SU-DHL-6 (cell line): ENCODE results near the gene ARRDC1.

Source experiments
- H2AFZ ChIP-seq: fragments of 200-600 bp; sonication (generic); 2 replicates; pipeline ENCODE4 v1.6.1; 2014; ENCODE audit warnings: low read depth, mild to moderate bottlenecking, moderate library complexity, mixed read lengths, antibody characterized with exemption, low read length; ENCODE audit not compliant: severe bottlenecking
- H3F3A ChIP-seq: fragments of 200-600 bp; shearing (Covaris generic); 2 replicates; pipeline ENCODE4 v1.6.0; 2016; ENCODE audit warnings: antibody characterized with exemption, mild to moderate bottlenecking; ENCODE audit not compliant: insufficient read depth
- H3K27ac ChIP-seq: fragments of 200-600 bp; sonication (generic); 2 replicates; pipeline ENCODE4 v1.5.1; 2016; ENCODE audit warnings: low read depth, mild to moderate bottlenecking, low read length, moderate library complexity, mixed read lengths
- H3K27me3 ChIP-seq: fragments of 200-600 bp; sonication (generic), shearing (Covaris generic); 2 replicates; pipeline ENCODE4 v1.6.0; 2014; ENCODE audit warnings: mild to moderate bottlenecking, low read length
- H3K36me3 ChIP-seq: fragments of 200-600 bp; sonication (generic); 2 replicates; pipeline ENCODE4 v1.6.1; 2014; ENCODE audit warnings: mild to moderate bottlenecking, low read length, mixed read lengths
- H3K4me2 ChIP-seq: fragments of 300-600, 200-600 bp; shearing (Covaris generic), sonication (generic); 2 replicates; pipeline ENCODE4 v1.6.0; 2014; ENCODE audit warnings: low read length, low read depth, mild to moderate bottlenecking; ENCODE audit not compliant: poor library complexity, severe bottlenecking
- H3K4me3 ChIP-seq: fragments of 200-600 bp; sonication (generic); 2 replicates; pipeline ENCODE4 v1.5.1; 2014; ENCODE audit warnings: antibody characterized with exemption, low read length, mild to moderate bottlenecking, mixed read lengths; ENCODE audit not compliant: insufficient read depth, poor library complexity, severe bottlenecking
- H3K79me2 ChIP-seq: fragments of 200-600 bp; sonication (generic); 2 replicates; pipeline ENCODE4 v1.6.1; 2014; ENCODE audit warnings: mild to moderate bottlenecking, low read length, moderate library complexity; ENCODE audit not compliant: insufficient read depth
- H3K9ac ChIP-seq: fragments of 200-600 bp; sonication (generic); 2 replicates; pipeline ENCODE4 v1.7.0; 2014; ENCODE audit warnings: mild to moderate bottlenecking, low read length
- H3K9me2 ChIP-seq: fragments of 200-600 bp; sonication (generic); replicated peaks from 2 replicates; pipeline ENCODE4 v1.6.1; 2014; ENCODE audit warnings: low read length; ENCODE audit not compliant: insufficient read depth
- H3K9me3 ChIP-seq: fragments of 200-600 bp; sonication (generic); 2 replicates; pipeline ENCODE4 v1.6.1; 2014; ENCODE audit warnings: low read length, mixed read lengths; ENCODE audit not compliant: insufficient read depth
- H4K20me1 ChIP-seq: fragments of 200-600 bp; sonication (generic); 2 replicates; pipeline ENCODE4 v1.6.1; 2014; ENCODE audit warnings: low read depth, mild to moderate bottlenecking, antibody characterized with exemption, low read length, moderate library complexity, mixed read lengths
- EZH2phosphoT487 ChIP-seq: fragments of 200-600 bp; sonication (generic), shearing (Covaris generic); conservative IDR thresholded peaks from 2 replicates; pipeline ENCODE4 v1.6.1; 2018; ENCODE audit warnings: mild to moderate bottlenecking, antibody characterized with exemption, low read length, moderate library complexity, mixed read lengths
- TF ChIP-seq, protein P1 (sequence below): fragments of 200-600 bp; sonication (generic); IDR thresholded peaks from one replicate; pipeline ENCODE4 v1.5.1; 2017; ENCODE audit warnings: antibody characterized with exemption, mild to moderate bottlenecking, low read length, moderate library complexity; ENCODE audit not compliant: insufficient read depth, poor library complexity, severe bottlenecking

ARRDC1 gene

DNA sequence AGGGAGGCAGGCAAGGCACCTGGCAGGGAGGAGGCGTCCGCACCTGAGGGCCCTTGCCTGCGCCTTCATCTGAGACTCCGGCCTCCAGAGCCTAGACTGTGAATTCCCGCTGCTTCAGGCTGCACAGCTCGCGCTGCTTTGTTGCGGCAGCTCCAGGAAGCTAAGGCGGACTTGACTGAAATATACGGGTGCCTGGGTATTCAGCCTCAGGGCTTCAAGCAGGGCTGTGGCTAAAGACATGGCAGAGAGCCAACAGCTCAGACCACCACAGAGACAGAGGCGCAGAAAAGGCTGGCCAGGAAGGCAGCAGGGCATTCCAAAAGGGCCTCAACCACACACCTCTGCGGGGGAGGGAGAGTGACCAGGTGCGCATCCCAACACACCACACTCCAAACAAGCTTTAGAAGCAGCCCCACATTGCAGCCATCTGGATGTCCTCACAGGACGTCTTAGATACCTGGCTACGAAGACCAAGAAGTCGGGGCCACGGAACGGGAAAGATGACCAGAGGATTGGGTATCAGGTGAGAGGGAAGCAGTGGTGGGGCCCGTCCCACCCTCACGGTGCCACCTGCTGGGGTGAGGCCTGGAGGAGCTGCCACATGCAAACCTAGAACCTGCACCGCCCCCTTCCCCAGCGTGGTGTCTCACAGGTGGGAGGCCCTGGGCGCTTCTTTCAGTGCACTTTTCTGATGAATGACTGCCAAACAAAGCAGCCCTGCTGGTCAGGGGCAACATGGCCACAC, 25.1 kb upstream of the ARRDC1 start:
- H3K79me2 ChIP-seq = peaks cover 23% of the 10 kb centered on the region
- no peaks in the 10 kb centered on the region for H3K9me3 ChIP-seq
- no peak overlapping the region for H2AFZ ChIP-seq
- TF ChIP-seq, protein P1, sequence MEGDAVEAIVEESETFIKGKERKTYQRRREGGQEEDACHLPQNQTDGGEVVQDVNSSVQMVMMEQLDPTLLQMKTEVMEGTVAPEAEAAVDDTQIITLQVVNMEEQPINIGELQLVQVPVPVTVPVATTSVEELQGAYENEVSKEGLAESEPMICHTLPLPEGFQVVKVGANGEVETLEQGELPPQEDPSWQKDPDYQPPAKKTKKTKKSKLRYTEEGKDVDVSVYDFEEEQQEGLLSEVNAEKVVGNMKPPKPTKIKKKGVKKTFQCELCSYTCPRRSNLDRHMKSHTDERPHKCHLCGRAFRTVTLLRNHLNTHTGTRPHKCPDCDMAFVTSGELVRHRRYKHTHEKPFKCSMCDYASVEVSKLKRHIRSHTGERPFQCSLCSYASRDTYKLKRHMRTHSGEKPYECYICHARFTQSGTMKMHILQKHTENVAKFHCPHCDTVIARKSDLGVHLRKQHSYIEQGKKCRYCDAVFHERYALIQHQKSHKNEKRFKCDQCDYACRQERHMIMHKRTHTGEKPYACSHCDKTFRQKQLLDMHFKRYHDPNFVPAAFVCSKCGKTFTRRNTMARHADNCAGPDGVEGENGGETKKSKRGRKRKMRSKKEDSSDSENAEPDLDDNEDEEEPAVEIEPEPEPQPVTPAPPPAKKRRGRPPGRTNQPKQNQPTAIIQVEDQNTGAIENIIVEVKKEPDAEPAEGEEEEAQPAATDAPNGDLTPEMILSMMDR = no peak
- TF ChIP-seq EZH2phosphoT487 = no peak
- no peak overlapping the region for H3K4me2 ChIP-seq
- no peaks in the 10 kb centered on the region; the same call in 1 of the 2 replicates for H4K20me1 ChIP-seq
- H3K9me2 ChIP-seq = no peaks in the 10 kb centered on the region
- H3K9ac ChIP-seq = no peak overlapping the region
- no peaks in the 10 kb centered on the region for H3K27me3 ChIP-seq
- H3K36me3 ChIP-seq = no peaks in the 10 kb centered on the region
- H3K4me3 ChIP-seq = no peak overlapping the region
- 0 out of 2 replicates have a peak, but pooled peaks cover 8% of the 10 kb centered on the region for H3F3A ChIP-seq
- no peak overlapping the region for H3K27ac ChIP-seq

DNA sequence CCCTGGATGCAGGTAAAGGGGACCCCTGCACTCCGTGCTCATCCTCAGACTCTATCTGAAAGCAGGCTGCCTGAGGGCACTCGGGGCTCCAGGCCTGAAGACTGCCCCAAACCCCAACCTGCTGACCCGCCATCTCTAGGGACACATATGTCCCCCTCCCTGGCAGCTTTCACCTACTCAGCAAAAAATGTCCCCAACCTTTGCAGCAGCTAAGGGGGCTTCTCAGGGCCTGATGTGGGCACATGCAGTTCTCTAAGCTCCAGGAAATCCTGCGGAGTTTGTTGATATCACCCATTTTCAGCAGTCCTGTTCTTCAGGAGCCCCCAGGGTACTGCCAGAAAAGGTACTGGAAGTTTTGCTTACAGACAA, 24.5 kb upstream of the ARRDC1 start:
- Histone ChIP-seq H3K79me2 (peaks cover 23% of the 10 kb centered on the region), H2AFZ (no peak overlapping the region), H3K27ac (no peak overlapping the region), H3K9ac (no peak overlapping the region), H3K9me2 (no peaks in the 10 kb centered on the region), H3K4me3 (no peak overlapping the region), H3K27me3 (no peaks in the 10 kb centered on the region), H3F3A (0 out of 2 replicates have a peak, but pooled peaks cover 8% of the 10 kb centered on the region), H3K36me3 (no peaks in the 10 kb centered on the region), H3K9me3 (no peaks in the 10 kb centered on the region), H4K20me1 (no peaks in the 10 kb centered on the region; the same call in 1 of the 2 replicates), H3K4me2 (no peak overlapping the region)
- TF ChIP-seq EZH2phosphoT487 = no peak

DNA sequence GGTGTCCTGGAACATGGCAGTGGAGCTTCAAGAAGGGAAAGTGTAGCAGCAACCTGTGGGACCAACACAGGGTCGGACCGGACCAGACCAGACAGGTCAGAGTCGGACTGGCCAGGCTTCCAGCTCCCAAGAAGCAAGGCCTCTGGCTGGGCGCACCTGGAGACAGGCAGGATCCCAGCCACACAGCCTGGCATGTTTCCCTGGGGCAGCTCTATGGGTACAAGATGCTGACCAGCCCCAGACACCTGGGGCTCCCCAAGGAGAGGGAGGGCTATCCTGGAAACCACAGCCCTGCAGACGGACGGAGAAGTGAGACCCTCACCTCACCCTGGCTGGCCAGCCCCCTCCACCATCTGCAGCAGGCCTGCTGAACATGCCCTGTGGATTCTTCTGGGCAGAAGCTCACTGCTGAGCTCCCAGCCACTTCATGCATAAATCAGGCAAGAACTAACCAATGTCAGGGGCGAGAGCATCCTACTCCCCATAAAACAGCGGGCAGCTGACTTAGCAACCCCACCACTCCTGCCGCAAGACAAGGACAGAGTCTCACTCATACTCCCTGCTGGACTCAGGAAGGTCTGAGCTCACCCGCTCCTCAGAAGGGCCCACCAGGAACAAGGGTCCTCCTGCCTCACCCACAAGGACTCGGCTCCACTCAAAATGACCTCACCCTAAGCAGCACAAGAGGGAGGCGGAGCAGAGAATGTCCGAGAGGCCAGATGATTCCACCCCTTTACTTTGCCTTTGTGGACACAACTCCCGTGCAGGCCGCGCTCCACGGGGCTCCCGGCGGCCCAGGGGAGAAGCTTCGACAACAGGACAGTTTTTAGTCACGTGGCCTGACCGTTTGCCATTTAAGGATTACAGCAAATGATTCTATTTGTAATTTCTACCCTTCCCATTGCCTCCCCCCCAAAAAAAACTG, 23.9 kb upstream of the ARRDC1 start:
- Histone ChIP-seq H3F3A (0 out of 2 replicates have a peak, but pooled peaks cover 8% of the 10 kb centered on the region), H3K4me2 (no peak overlapping the region), H2AFZ (no peak overlapping the region), H3K9me3 (no peaks in the 10 kb centered on the region), H3K9ac (no peak overlapping the region), H4K20me1 (no peaks in the 10 kb centered on the region; the same call in 1 of the 2 replicates), H3K4me3 (no peak overlapping the region), H3K27me3 (no peaks in the 10 kb centered on the region), H3K27ac (no peak overlapping the region), H3K79me2 (peaks cover 20% of the 10 kb centered on the region), H3K9me2 (no peaks in the 10 kb centered on the region), H3K36me3 (no peaks in the 10 kb centered on the region)
- TF ChIP-seq EZH2phosphoT487 = no peak
- TF ChIP-seq, protein P1 = no peak
